Right lung (tissue), 5 donors: Measurements from ENCODE around the gene NMNAT2. TPM values are rescaled to one million over a fixed set of nuclear protein-coding genes. Genes with fewer than 3 reads are reported as not detected.

Experiments used
- DNase-seq, 2 donors: peaks; one replicate each; pipeline ENCODE4 v3.0.0-alpha.2; 2013
- polyA plus RNA-seq, 5 donors: library from polyadenylated mRNA; unstranded; fragments of 120-200 nt; gene quantifications; one replicate each; pipeline versions ENCODE4 v1.2.1 to v1.2.3, GENCODE V29; 2013; ENCODE audit warnings: inconsistent platforms in 1 of 5, low replicate concordance in 1 of 5; ENCODE audit not compliant: insufficient read length in 5 of 5, insufficient read depth in 1 of 5

Gene NMNAT2
- polyA plus RNA-seq, 5 donors, result 1.2 to 2.6 (median 1.5) TPM

- DNase-seq, result no peak
Measured at GRCh38 chr1:183315991-183316758, 102.0 kb downstream of the NMNAT2 start.

- no peak for DNase-seq
Measured at GRCh38 chr1:183313063-183313462, 105.1 kb downstream of the NMNAT2 start.

GRCh38 chr1:183310753-183311479, 107.3 kb downstream of the NMNAT2 start:
- no peak for DNase-seq

GRCh38 chr1:183308719-183309118, 109.5 kb downstream of the NMNAT2 start:
- no peak for DNase-seq

GRCh38 chr1:183306317-183307042, 111.7 kb downstream of the NMNAT2 start:
- no peak for DNase-seq

GRCh38 chr1:183304440-183305107, 113.6 kb downstream of the NMNAT2 start:
- no peak for DNase-seq

- no peak for DNase-seq
Measured at GRCh38 chr1:183303901-183304300, 114.3 kb downstream of the NMNAT2 start.

- no peak for DNase-seq
Measured at GRCh38 chr1:183303323-183303645, 114.9 kb downstream of the NMNAT2 start.

- no peak for DNase-seq
Measured at GRCh38 chr1:183302452-183303322, 115.5 kb downstream of the NMNAT2 start.

- no peak for DNase-seq
Measured at GRCh38 chr1:183301239-183301638, 116.9 kb downstream of the NMNAT2 start.

GRCh38 chr1:183300828-183301227, 117.4 kb downstream of the NMNAT2 start:
- DNase-seq, result no peak

- DNase-seq, result no peak
Measured at GRCh38 chr1:183300395-183300794, 117.8 kb downstream of the NMNAT2 start.

GRCh38 chr1:183296782-183297181, 121.4 kb downstream of the NMNAT2 start:
- DNase-seq, result no peak

- DNase-seq, result no peak
Measured at GRCh38 chr1:183295521-183295920, 122.7 kb downstream of the NMNAT2 start.

- DNase-seq, result no peak
Measured at GRCh38 chr1:183293876-183294275, 124.3 kb downstream of the NMNAT2 start.

GRCh38 chr1:183293241-183293640, 124.9 kb downstream of the NMNAT2 start:
- DNase-seq, result no peak

GRCh38 chr1:183291802-183292514, 126.2 kb downstream of the NMNAT2 start:
- no peak for DNase-seq

GRCh38 chr1:183291216-183291762, 126.9 kb downstream of the NMNAT2 start:
- DNase-seq, result no peak

GRCh38 chr1:183290628-183291027, 127.6 kb downstream of the NMNAT2 start:
- DNase-seq, result no peak

- no peak for DNase-seq
Measured at GRCh38 chr1:183289051-183289496, 129.1 kb downstream of the NMNAT2 start.
